Pancreas (tissue), 10 donors: ENCODE measurements around the gene CCDC92. TPM values are rescaled to one million over a fixed set of nuclear protein-coding genes. Genes with fewer than 3 reads are reported as not detected.

Source experiments
- ATAC-seq, 4 donors: fragments of 200-7000 bp; cut with Tn5 transposase; one replicate each; pipeline versions ENCODE4 v1.8.0 to v1.9.1; 2020; ENCODE audit warnings: mild to moderate bottlenecking in 4 of 4, moderate library complexity in 4 of 4
- DNase-seq, 6 donors: peaks; one replicate each; pipeline ENCODE4 v3.0.0-alpha.2; 2020
- FAIRE-seq: peaks from 2 replicates; lab custom pipeline; 2012; peaks lifted over from hg19 to GRCh38; lab: Jason Lieb, UNC
- H3K27ac ChIP-seq, 4 donors: fragments of 200-600 bp; sonication (generic); 1 replicate in 3 of 4; 2 replicates in 1 of 4; pipeline versions ENCODE4 v1.5.0 to v1.8.0; 2020
- H3K27me3 ChIP-seq, 4 donors: fragments of 200-600 bp; one replicate each; pipeline ENCODE4 v1.8.0; 2021
- H3K36me3 ChIP-seq, 3 donors: fragments of 200-600 bp; sonication (generic) in 1 of 3; one replicate each; pipeline versions ENCODE4 v1.5.0 to v1.8.0; 2020 to 2021
- H3K4me1 ChIP-seq, 3 donors: fragments of 200-600 bp; one replicate each; pipeline ENCODE4 v1.8.0; 2021
- H3K4me3 ChIP-seq, 4 donors: fragments of 200-600 bp; sonication (generic) in 2 of 4; one replicate each; pipeline versions ENCODE4 v1.5.0 to v1.8.0; 2020 to 2021
- H3K9me3 ChIP-seq, 4 donors: fragments of 200-600 bp; one replicate each; pipeline ENCODE4 v1.8.0; 2021
- CTCF ChIP-seq, 4 donors: fragments of 200-600 bp; sonication (generic) in 3 of 4; IDR thresholded peaks; one replicate each; pipeline versions ENCODE4 v1.5.0 to v1.8.0; 2021; ENCODE audit warnings: antibody characterized with exemption in 4 of 4
- WGBS, 2 donors: extraction: QIAGEN DNeasy Blood & Tissue Kit; methylation state at CpG; one replicate each; pipeline ENCODE4 v1.1.7; 2013; 5-methylcytosine and 5-hydroxymethylcytosine counted together
- intact Hi-C, 3 donors: fragments of 100-400 bp; cut with DNase I; formaldehyde crosslinking; loops; one replicate each; pipeline versions ENCODE4 v1.11.1 to v1.14.2; 2022
- polyA plus RNA-seq, 2 donors: library from polyadenylated mRNA; stranded (reverse); fragments of 200-250 nt; gene quantifications; one replicate each; pipeline ENCODE4 v1.2.3, GENCODE V29; 2013
- total RNA-seq, 6 donors: library from RNA; stranded (reverse); fragmentation: NEBNext Ultra II Directional in 4 of 6; extraction: Animal tissue kit (Norgen Biotek cat#: 25700) in 4 of 6; gene quantifications; one replicate each; pipeline versions ENCODE4 v1.2.1 to v1.2.4, GENCODE V29; 2021 to 2023
- donor health status: healthy with polysubstance abuse.
- donor health status: DM: no; HTN: no; CAD: no; lungs with moderate emphysema.
- donor health status: DM: no; HTN: no; CAD: no.
- donor health status: control.
- donor health status: control.
- donor health status: Bipolar disorder and iron deficiency.
- donor health status: DM: yes; HTN: yes; CAD: no.
- donor health status: DM: no; HTN: no; CAD: no.
- donor health status: DM: no; HTN: no; CAD: no.
- donor health status: DM: yes; HTN: yes; CAD: no.

The CCDC92 gene
- total and polyA plus RNA-seq, 8 donors: 9.2 to 29.4 (median 12.0) TPM

GRCh38 chr12:123892853-123893252 lies 79.8 kb downstream of the CCDC92 start:
- Histone ChIP-seq H3K27me3 (no peaks in the 10 kb centered on the region), H3K9me3 (no peaks in the 10 kb centered on the region), H3K4me1 (no peaks in the 10 kb centered on the region), H3K36me3 (no peaks in the 10 kb centered on the region), H3K4me3 (no peak overlapping the region), H3K27ac (no peak overlapping the region)
- FAIRE-seq (no peak), DNase-seq (no peak), ATAC-seq (no peak)
- TF ChIP-seq CTCF (IDR thresholded peaks at IDR 0.05): no peak
- intact Hi-C loops: no loop called here
- WGBS, 2 donors: 55 to 63% methylated on average over 10 of the region's 10 CpGs

GRCh38 chr12:123892180-123892559 lies 80.5 kb downstream of the CCDC92 start:
- no peaks in the 10 kb centered on the region for H3K36me3 ChIP-seq
- H3K9me3 ChIP-seq: no peaks in the 10 kb centered on the region
- TF ChIP-seq CTCF (IDR thresholded peaks at IDR 0.05): no peak
- H3K27ac ChIP-seq: no peak overlapping the region
- intact Hi-C loops: no loop called here
- no peak for DNase-seq
- H3K4me1 ChIP-seq: no peaks in the 10 kb centered on the region
- no peak for FAIRE-seq
- no peak for ATAC-seq
- H3K27me3 ChIP-seq: no peaks in the 10 kb centered on the region
- WGBS, 2 donors: 86 to 89% methylated on average over 9 of the region's 9 CpGs
- no peak overlapping the region for H3K4me3 ChIP-seq

- DNase-seq (no peak), FAIRE-seq (no peak), ATAC-seq (no peak)
- no peak for TF ChIP-seq CTCF (IDR thresholded peaks at IDR 0.05)
- 68 to 80% methylated on average over 15 of the region's 15 CpGs for WGBS, 2 donors
- Histone ChIP-seq H3K27ac (no peak overlapping the region), H3K27me3 (no peaks in the 10 kb centered on the region), H3K4me1 (no peaks in the 10 kb centered on the region), H3K4me3 (no peak overlapping the region), H3K9me3 (no peaks in the 10 kb centered on the region), H3K36me3 (no peaks in the 10 kb centered on the region)
- intact Hi-C loops: no loop called here
Measured at GRCh38 chr12:123891516-123892179, 81.0 kb downstream of the CCDC92 start.

GRCh38 chr12:123891011-123891410 lies 81.6 kb downstream of the CCDC92 start:
- no peak for TF ChIP-seq CTCF (IDR thresholded peaks at IDR 0.05)
- Histone ChIP-seq H3K27ac (no peak overlapping the region), H3K27me3 (no peaks in the 10 kb centered on the region), H3K36me3 (no peaks in the 10 kb centered on the region), H3K4me1 (no peaks in the 10 kb centered on the region), H3K4me3 (no peak overlapping the region), H3K9me3 (no peaks in the 10 kb centered on the region)
- 76 to 88% methylated on average over 7 of the region's 7 CpGs for WGBS, 2 donors
- intact Hi-C loops: no loop called here
- FAIRE-seq: no peak
- no peak for ATAC-seq
- DNase-seq: no peak

GRCh38 chr12:123890536-123890902 lies 82.1 kb downstream of the CCDC92 start:
- WGBS, 2 donors: 45 to 47% methylated on average over 10 of the region's 10 CpGs
- H3K27me3 ChIP-seq: no peaks in the 10 kb centered on the region
- TF ChIP-seq CTCF (IDR thresholded peaks at IDR 0.05): no peak
- H3K4me1 ChIP-seq: no peaks in the 10 kb centered on the region
- FAIRE-seq (no peak), DNase-seq (no peak), ATAC-seq (no peak)
- H3K27ac ChIP-seq: no peak overlapping the region
- H3K4me3 ChIP-seq: no peak overlapping the region
- H3K9me3 ChIP-seq: no peaks in the 10 kb centered on the region
- intact Hi-C loops: no loop called here
- no peaks in the 10 kb centered on the region for H3K36me3 ChIP-seq
